GM23338 (cell line): ENCODE data around the gene OSBPL10. TPM values are rescaled to one million over a fixed set of nuclear protein-coding genes. Genes with fewer than 3 reads are reported as not detected.

Source experiments
- ATAC-seq: fragments of 200-7000 bp; cut with Tn5 transposase; 3 replicates; pipeline ENCODE4 v1.9.1; 2020
- DNase-seq: peaks from one replicate; pipeline ENCODE4 v3.0.0-alpha.2; 2015; ENCODE audit warnings: low spot score
- H2AFZ ChIP-seq: fragments of 200-600 bp; sonication (generic); 2 replicates; pipeline ENCODE4 v1.8.0; 2016; ENCODE audit warnings: antibody characterized with exemption, mild to moderate bottlenecking, moderate library complexity
- H3F3A ChIP-seq: fragments of 200-600 bp; sonication (generic); replicated peaks from 2 replicates; pipeline ENCODE4 v1.8.0; 2017; ENCODE audit warnings: antibody characterized with exemption, mixed run types, low read depth
- H3K27ac ChIP-seq: fragments of 200-600 bp; sonication (generic); 2 replicates; pipeline ENCODE4 v1.6.1; 2016; ENCODE audit warnings: low read depth
- H3K27me3 ChIP-seq: fragments of 200-600 bp; sonication (generic); 2 replicates; pipeline ENCODE4 v1.8.0; 2016; ENCODE audit warnings: mild to moderate bottlenecking, mixed run types, moderate library complexity; ENCODE audit not compliant: insufficient read depth
- H3K36me3 ChIP-seq: fragments of 200-600 bp; sonication (generic); 2 replicates; pipeline ENCODE4 v1.8.0; 2016; ENCODE audit warnings: mild to moderate bottlenecking; ENCODE audit not compliant: insufficient read depth
- H3K4me1 ChIP-seq: fragments of 200-600 bp; sonication (generic); 2 replicates; pipeline ENCODE4 v1.8.0; 2016; ENCODE audit warnings: mild to moderate bottlenecking, moderate library complexity; ENCODE audit not compliant: insufficient read depth
- H3K4me2 ChIP-seq: fragments of 200-600 bp; sonication (generic); 2 replicates; pipeline ENCODE4 v1.7.1; 2017; ENCODE audit warnings: mixed run types
- H3K4me3 ChIP-seq: fragments of 200-600 bp; sonication (generic); 2 replicates; pipeline ENCODE4 v1.6.1; 2016; ENCODE audit warnings: mixed run types
- H3K79me2 ChIP-seq: fragments of 200-600 bp; sonication (generic); replicated peaks from 2 replicates; pipeline ENCODE4 v1.8.0; 2017; ENCODE audit warnings: mild to moderate bottlenecking; ENCODE audit not compliant: insufficient read depth
- H3K9me2 ChIP-seq: fragments of 200-600 bp; sonication (generic); 2 replicates; pipeline ENCODE4 v1.8.0; 2017; ENCODE audit not compliant: insufficient read depth
- H4K20me1 ChIP-seq: fragments of 200-600 bp; sonication (generic); replicated peaks from 2 replicates; pipeline ENCODE4 v1.8.0; 2017; ENCODE audit warnings: mild to moderate bottlenecking; ENCODE audit not compliant: insufficient read depth
- H3K27ac Mint-ChIP-seq: 2 replicates; pipeline ENCODE4 v1.8.0; 2020; ENCODE audit warnings: inconsistent platforms, mild to moderate bottlenecking, moderate library complexity, mixed read lengths
- H3K27me3 Mint-ChIP-seq: 3 replicates; pipeline ENCODE4 v1.8.0; 2022; ENCODE audit warnings: low read depth, mild to moderate bottlenecking, moderate library complexity, mixed read lengths, inconsistent platforms; ENCODE audit not compliant: insufficient read depth, poor library complexity
- H3K36me3 Mint-ChIP-seq: 3 replicates; pipeline ENCODE4 v1.8.0; 2021; ENCODE audit warnings: low read depth, mild to moderate bottlenecking, inconsistent platforms, moderate library complexity, mixed read lengths
- H3K4me1 Mint-ChIP-seq: 3 replicates; pipeline ENCODE4 v1.8.0; 2020; ENCODE audit warnings: mild to moderate bottlenecking, inconsistent platforms, mixed read lengths
- H3K4me3 Mint-ChIP-seq: 3 replicates; pipeline ENCODE4 v1.8.0; 2021; ENCODE audit warnings: moderate library complexity, mild to moderate bottlenecking, inconsistent platforms, mixed read lengths
- H3K9me3 Mint-ChIP-seq: 3 replicates; pipeline ENCODE4 v1.8.0; 2020; ENCODE audit warnings: moderate library complexity, mild to moderate bottlenecking, inconsistent platforms, mixed read lengths
- JUNB ChIP-seq: IDR thresholded peaks from one replicate; pipeline ENCODE4 v1.6.1; 2016; ENCODE audit warnings: antibody characterized with exemption; ENCODE audit not compliant: unreplicated experiment
- NANOG ChIP-seq: IDR thresholded peaks from 2 replicates; pipeline ENCODE4 v1.6.1; 2016; ENCODE audit warnings: antibody characterized with exemption, borderline replicate concordance
- STAT1 ChIP-seq: IDR thresholded peaks from one replicate; pipeline ENCODE4 v1.6.1; 2016; ENCODE audit warnings: antibody characterized with exemption; ENCODE audit not compliant: unreplicated experiment
- ZNF462 ChIP-seq: fragments of 250-450 bp; sonication (Bioruptor Pico); IDR thresholded peaks from 2 replicates; pipeline ENCODE4 v1.5.0; 2020; ENCODE audit warnings: mild to moderate bottlenecking, moderate library complexity
- polyA plus RNA-seq: library from polyadenylated mRNA; unstranded; fragments of >200 nt; fragmentation: Nextera tagmentation; extraction: Ambion mirVana; gene quantifications from 2 replicates; pipeline ENCODE4 v1.2.1, GENCODE V29; 2016
- total RNA-seq: library from RNA; depleted of rRNA; stranded (reverse); fragments of >200 nt; shearing (Covaris generic); gene quantifications from 2 replicates; pipeline ENCODE4 v1.2.3, GENCODE V29; 2014
- TF ChIP-seq, protein P1 (sequence below), 2 experiments: fragments of 200-600 bp in 1 of 2; sonication (generic) in 1 of 2; conservative IDR thresholded peaks; 2 replicates each; pipeline versions ENCODE4 v1.5.1 to v1.6.1; 2016 to 2017; ENCODE audit warnings: antibody characterized with exemption in 2 of 2, low read depth in 2 of 2, mild to moderate bottlenecking in 2 of 2, moderate library complexity in 1 of 2

The OSBPL10 gene
- total and polyA plus RNA-seq, 2 experiments from 2014 or later: 23.8 to 149 TPM

DNA sequence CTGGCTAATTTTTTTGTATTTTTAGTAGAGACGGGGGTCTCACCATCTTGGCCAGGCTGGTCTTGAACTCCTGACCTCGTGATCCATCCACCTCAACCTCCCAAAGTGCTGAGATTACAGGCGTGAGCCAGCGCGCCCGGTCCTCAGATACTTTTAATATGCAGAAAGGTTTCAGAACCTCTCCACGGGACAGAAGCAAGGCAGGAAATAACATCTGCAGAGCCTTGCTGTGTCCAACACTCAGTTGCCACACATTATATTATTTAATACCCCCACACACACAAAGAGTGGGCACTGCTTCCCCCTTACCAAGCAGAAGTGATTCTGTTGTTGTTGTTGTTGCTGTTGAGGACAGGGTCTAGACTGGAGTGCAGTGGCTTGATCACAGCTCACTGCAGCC, 28.0 kb downstream of the OSBPL10 start:
- peaks cover 12% of the 10 kb centered on the region for H3K27me3 Mint-ChIP-seq
- Histone ChIP-seq H3K4me3 (no peak overlapping the region), H3K79me2 (peaks cover 100% of the 10 kb centered on the region), H3K27me3 (no peaks in the 10 kb centered on the region), H3F3A (no peaks in the 10 kb centered on the region), H3K36me3 (0 out of 2 replicates have a peak, but pooled peaks cover 7% of the 10 kb centered on the region), H2AFZ (no peak overlapping the region), H3K27ac (no peak overlapping the region), H3K4me1 (peaks cover 48% of the 10 kb centered on the region), H4K20me1 (peaks cover 24% of the 10 kb centered on the region), H3K9me2 (no peaks in the 10 kb centered on the region; the same call in 1 of the 2 replicates), H3K4me2 (no peak overlapping the region)
- H3K4me3 Mint-ChIP-seq: no peak overlapping the region
- H3K36me3 Mint-ChIP-seq: peaks cover 75% of the 10 kb centered on the region
- ATAC-seq (no peak), DNase-seq (no peak)
- no peak overlapping the region for H3K27ac Mint-ChIP-seq
- peaks cover 46% of the 10 kb centered on the region for H3K4me1 Mint-ChIP-seq
- TF ChIP-seq STAT1 (no peak), JUNB (no peak), NANOG (no peak), ZNF462 (no peak)
- TF ChIP-seq, protein P1, sequence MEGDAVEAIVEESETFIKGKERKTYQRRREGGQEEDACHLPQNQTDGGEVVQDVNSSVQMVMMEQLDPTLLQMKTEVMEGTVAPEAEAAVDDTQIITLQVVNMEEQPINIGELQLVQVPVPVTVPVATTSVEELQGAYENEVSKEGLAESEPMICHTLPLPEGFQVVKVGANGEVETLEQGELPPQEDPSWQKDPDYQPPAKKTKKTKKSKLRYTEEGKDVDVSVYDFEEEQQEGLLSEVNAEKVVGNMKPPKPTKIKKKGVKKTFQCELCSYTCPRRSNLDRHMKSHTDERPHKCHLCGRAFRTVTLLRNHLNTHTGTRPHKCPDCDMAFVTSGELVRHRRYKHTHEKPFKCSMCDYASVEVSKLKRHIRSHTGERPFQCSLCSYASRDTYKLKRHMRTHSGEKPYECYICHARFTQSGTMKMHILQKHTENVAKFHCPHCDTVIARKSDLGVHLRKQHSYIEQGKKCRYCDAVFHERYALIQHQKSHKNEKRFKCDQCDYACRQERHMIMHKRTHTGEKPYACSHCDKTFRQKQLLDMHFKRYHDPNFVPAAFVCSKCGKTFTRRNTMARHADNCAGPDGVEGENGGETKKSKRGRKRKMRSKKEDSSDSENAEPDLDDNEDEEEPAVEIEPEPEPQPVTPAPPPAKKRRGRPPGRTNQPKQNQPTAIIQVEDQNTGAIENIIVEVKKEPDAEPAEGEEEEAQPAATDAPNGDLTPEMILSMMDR (conservative IDR thresholded peaks at IDR 0.05; ENCODE audit: low read depth in 2 of 2): no peak
- peaks cover 37% of the 10 kb centered on the region for H3K9me3 Mint-ChIP-seq
